ENCODE measurements around the gene SEC31A.

SEC31A gene

GRCh38 chr4:82803746-82804145 is 87.2 kb downstream of the SEC31A start:
- Histone ChIP-seq H3K9ac (ENCODE audit: low read depth, low read length) (no peak overlapping the region), H3K27ac (ENCODE audit: low read depth, low read length) (no peak overlapping the region), H3K4me3 (ENCODE audit: low read depth, low read length) (no peak overlapping the region), H3K36me3 (ENCODE audit: control insufficient read depth, insufficient read depth, low read length) (no peaks in the 10 kb centered on the region), H3K9me3 (ENCODE audit: control insufficient read depth, insufficient read depth, low read length) (no peaks in the 10 kb centered on the region), H3K27me3 (ENCODE audit: control insufficient read depth, insufficient read depth, low read length) (peaks cover 94% of the 10 kb centered on the region), H3K4me1 (ENCODE audit: control insufficient read depth, insufficient read depth, low read length) (peaks cover 4% of the 10 kb centered on the region; the same call in 1 of the 2 replicates)

DNA sequence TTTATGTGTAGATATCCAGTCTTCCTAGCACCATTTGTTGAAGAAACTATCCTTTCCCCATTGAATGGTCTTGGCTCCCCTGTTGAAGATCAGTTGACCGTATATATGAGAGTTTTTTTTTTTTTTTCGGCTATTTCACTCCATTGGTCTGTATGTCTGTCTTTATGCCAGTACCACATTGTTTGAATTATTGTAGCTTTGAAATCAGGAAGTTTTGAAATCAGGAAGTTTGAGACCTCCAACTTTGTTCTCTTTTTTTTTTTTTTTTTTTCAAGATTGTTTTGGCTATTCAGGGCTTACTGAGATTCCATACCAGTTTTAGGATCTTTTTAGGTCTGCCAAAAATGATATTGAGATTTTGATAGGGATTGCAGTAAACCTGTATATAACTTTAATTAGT is 88.0 kb downstream of the SEC31A start:
- H3K36me3 ChIP-seq (ENCODE audit: control insufficient read depth, insufficient read depth, low read length) = no peaks in the 10 kb centered on the region
- H3K9me3 ChIP-seq (ENCODE audit: control insufficient read depth, insufficient read depth, low read length) = no peaks in the 10 kb centered on the region
- peaks cover 4% of the 10 kb centered on the region; the same call in 1 of the 2 replicates for H3K4me1 ChIP-seq (ENCODE audit: control insufficient read depth, insufficient read depth, low read length)
- H3K27me3 ChIP-seq (ENCODE audit: control insufficient read depth, insufficient read depth, low read length) = peaks cover 96% of the 10 kb centered on the region
- no peak overlapping the region for H3K4me3 ChIP-seq (ENCODE audit: low read depth, low read length)
- H3K9ac ChIP-seq (ENCODE audit: low read depth, low read length) = no peak overlapping the region
- H3K27ac ChIP-seq (ENCODE audit: low read depth, low read length) = no peak overlapping the region

- Histone ChIP-seq H3K36me3 (ENCODE audit: control insufficient read depth, insufficient read depth, low read length) (no peaks in the 10 kb centered on the region), H3K27me3 (ENCODE audit: control insufficient read depth, insufficient read depth, low read length) (peaks cover 96% of the 10 kb centered on the region), H3K27ac (ENCODE audit: low read depth, low read length) (no peak overlapping the region), H3K4me3 (ENCODE audit: low read depth, low read length) (no peak overlapping the region), H3K4me1 (ENCODE audit: control insufficient read depth, insufficient read depth, low read length) (peaks cover 9% of the 10 kb centered on the region), H3K9ac (ENCODE audit: low read depth, low read length) (no peak overlapping the region), H3K9me3 (ENCODE audit: control insufficient read depth, insufficient read depth, low read length) (no peaks in the 10 kb centered on the region)
Measured at GRCh38 chr4:82801910-82802521, 88.9 kb downstream of the SEC31A start.

DNA sequence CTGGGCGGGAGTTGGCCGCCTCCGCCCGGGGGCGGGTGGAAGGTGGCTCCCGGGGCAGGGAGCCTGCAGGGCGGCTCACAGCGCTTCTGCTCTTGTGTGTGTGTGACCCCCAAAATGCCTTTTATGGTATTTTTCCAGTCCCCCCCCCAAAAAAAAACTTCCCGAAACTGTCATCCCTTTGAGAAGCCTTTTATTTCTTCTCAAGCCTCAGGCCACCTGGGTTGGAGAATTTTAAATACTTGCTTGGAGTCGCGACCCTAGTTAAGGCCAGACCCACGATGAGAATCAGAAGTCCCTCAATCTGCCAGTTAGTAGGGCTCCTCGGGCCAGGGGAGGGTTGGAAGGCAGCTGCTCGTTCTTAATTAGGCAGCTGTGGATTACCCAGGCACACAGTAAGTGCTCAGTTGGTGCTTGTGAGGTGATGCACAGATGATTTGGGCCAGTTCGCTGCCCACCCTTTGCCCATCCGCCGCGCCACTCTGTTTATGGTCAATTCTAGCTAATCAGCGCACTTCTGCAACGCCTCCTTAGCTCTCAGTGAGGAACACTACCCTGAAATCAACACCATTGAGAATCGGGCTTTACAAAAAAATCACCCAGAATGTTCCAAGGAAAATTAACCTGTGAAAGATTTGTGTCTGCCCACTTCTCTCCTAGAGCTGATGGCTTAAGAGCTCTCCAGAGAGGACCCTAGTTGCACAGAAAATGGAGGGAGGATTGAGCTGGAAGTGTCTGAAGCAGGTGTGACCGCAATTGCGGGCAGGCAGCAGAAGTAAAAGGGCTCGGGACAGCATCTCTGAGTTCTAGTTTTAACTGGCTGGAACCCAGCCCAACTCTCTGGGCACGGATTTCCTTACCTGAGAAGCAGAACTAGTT is 91.7 kb downstream of the SEC31A start:
- no peaks in the 10 kb centered on the region for H3K36me3 ChIP-seq (ENCODE audit: control insufficient read depth, insufficient read depth, low read length)
- H3K27ac ChIP-seq (ENCODE audit: low read depth, low read length) = no peak overlapping the region
- H3K9ac ChIP-seq (ENCODE audit: low read depth, low read length) = no peak overlapping the region
- H3K9me3 ChIP-seq (ENCODE audit: control insufficient read depth, insufficient read depth, low read length) = no peaks in the 10 kb centered on the region
- H3K27me3 ChIP-seq (ENCODE audit: control insufficient read depth, insufficient read depth, low read length) = peaks cover 100% of the 10 kb centered on the region
- peaks cover 13% of the 10 kb centered on the region for H3K4me1 ChIP-seq (ENCODE audit: control insufficient read depth, insufficient read depth, low read length)
- H3K4me3 ChIP-seq (ENCODE audit: low read depth, low read length) = peak overlapping the region; percentile 64

GRCh38 chr4:82798168-82799005 is 92.6 kb downstream of the SEC31A start, which contains the start of gene SCD5:
Gene SCD5, minus strand, starts transcription at chr4:82798796. Its CDS starts 259 bp downstream, at chr4:82798537.
- H3K27me3 ChIP-seq (ENCODE audit: control insufficient read depth, insufficient read depth, low read length) = peaks cover 100% of the 10 kb centered on the region
- peaks cover 13% of the 10 kb centered on the region for H3K4me1 ChIP-seq (ENCODE audit: control insufficient read depth, insufficient read depth, low read length)
- no peaks in the 10 kb centered on the region for H3K9me3 ChIP-seq (ENCODE audit: control insufficient read depth, insufficient read depth, low read length)
- peak within 1 kb of the TSS; percentile 64 for H3K4me3 ChIP-seq (ENCODE audit: low read depth, low read length)
- no peak within 1 kb of the TSS for H3K27ac ChIP-seq (ENCODE audit: low read depth, low read length)
- no peak within 1 kb of the TSS for H3K9ac ChIP-seq (ENCODE audit: low read depth, low read length)
- H3K36me3 ChIP-seq (ENCODE audit: control insufficient read depth, insufficient read depth, low read length) = no peaks in the 10 kb centered on the region

GRCh38 chr4:82797405-82798111 is 93.4 kb downstream of the SEC31A start:
- no peaks in the 10 kb centered on the region for H3K36me3 ChIP-seq (ENCODE audit: control insufficient read depth, insufficient read depth, low read length)
- H3K9me3 ChIP-seq (ENCODE audit: control insufficient read depth, insufficient read depth, low read length) = no peaks in the 10 kb centered on the region
- H3K4me1 ChIP-seq (ENCODE audit: control insufficient read depth, insufficient read depth, low read length) = peaks cover 13% of the 10 kb centered on the region
- H3K4me3 ChIP-seq (ENCODE audit: low read depth, low read length) = peak overlapping the region; percentile 64
- H3K27ac ChIP-seq (ENCODE audit: low read depth, low read length) = no peak overlapping the region
- peaks cover 100% of the 10 kb centered on the region for H3K27me3 ChIP-seq (ENCODE audit: control insufficient read depth, insufficient read depth, low read length)
- H3K9ac ChIP-seq (ENCODE audit: low read depth, low read length) = no peak overlapping the region

GRCh38 chr4:82797040-82797404 is 93.9 kb downstream of the SEC31A start:
- H3K36me3 ChIP-seq (ENCODE audit: control insufficient read depth, insufficient read depth, low read length) = no peaks in the 10 kb centered on the region
- H3K9me3 ChIP-seq (ENCODE audit: control insufficient read depth, insufficient read depth, low read length) = no peaks in the 10 kb centered on the region
- peaks cover 13% of the 10 kb centered on the region for H3K4me1 ChIP-seq (ENCODE audit: control insufficient read depth, insufficient read depth, low read length)
- H3K27ac ChIP-seq (ENCODE audit: low read depth, low read length) = no peak overlapping the region
- H3K4me3 ChIP-seq (ENCODE audit: low read depth, low read length) = peak overlapping the region; percentile 64
- H3K9ac ChIP-seq (ENCODE audit: low read depth, low read length) = no peak overlapping the region
- peaks cover 100% of the 10 kb centered on the region for H3K27me3 ChIP-seq (ENCODE audit: control insufficient read depth, insufficient read depth, low read length)

GRCh38 chr4:82792912-82793649 is 97.9 kb downstream of the SEC31A start:
- Histone ChIP-seq H3K27me3 (ENCODE audit: control insufficient read depth, insufficient read depth, low read length) (peaks cover 100% of the 10 kb centered on the region), H3K9ac (ENCODE audit: low read depth, low read length) (no peak overlapping the region), H3K27ac (ENCODE audit: low read depth, low read length) (no peak overlapping the region), H3K4me1 (ENCODE audit: control insufficient read depth, insufficient read depth, low read length) (peaks cover 9% of the 10 kb centered on the region), H3K4me3 (ENCODE audit: low read depth, low read length) (no peak overlapping the region), H3K9me3 (ENCODE audit: control insufficient read depth, insufficient read depth, low read length) (no peaks in the 10 kb centered on the region), H3K36me3 (ENCODE audit: control insufficient read depth, insufficient read depth, low read length) (no peaks in the 10 kb centered on the region)

DNA sequence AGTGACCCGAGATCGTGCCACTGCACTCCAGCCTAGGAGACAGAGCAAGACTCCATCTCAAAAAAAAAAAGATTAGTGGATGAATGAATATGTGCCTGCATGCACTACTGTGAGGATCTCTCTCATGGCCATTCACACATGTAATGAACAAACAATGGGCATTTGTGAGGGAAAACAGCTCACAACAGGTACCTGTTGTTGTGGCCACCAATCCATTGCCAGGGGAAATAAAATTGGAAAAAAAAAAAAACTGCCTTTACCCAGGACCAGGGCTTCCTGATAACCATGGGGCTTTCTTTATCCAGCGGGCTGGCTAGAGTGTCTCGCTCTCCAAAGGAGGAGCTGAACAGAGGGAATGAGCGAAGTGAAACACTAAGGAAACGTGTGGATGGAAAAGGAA is 99.8 kb downstream of the SEC31A start:
- H3K4me3 ChIP-seq (ENCODE audit: low read depth, low read length) = no peak overlapping the region
- no peaks in the 10 kb centered on the region for H3K9me3 ChIP-seq (ENCODE audit: control insufficient read depth, insufficient read depth, low read length)
- no peak overlapping the region for H3K9ac ChIP-seq (ENCODE audit: low read depth, low read length)
- no peaks in the 10 kb centered on the region for H3K36me3 ChIP-seq (ENCODE audit: control insufficient read depth, insufficient read depth, low read length)
- peaks cover 100% of the 10 kb centered on the region for H3K27me3 ChIP-seq (ENCODE audit: control insufficient read depth, insufficient read depth, low read length)
- peaks cover 2% of the 10 kb centered on the region; the same call in 1 of the 2 replicates for H3K4me1 ChIP-seq (ENCODE audit: control insufficient read depth, insufficient read depth, low read length)
- no peak overlapping the region for H3K27ac ChIP-seq (ENCODE audit: low read depth, low read length)

Measured in HUES48 (cell line).